NCI-H1930 (cell line): ENCODE data around the gene SLC16A3.

Source experiments
- DNase-seq, 2 experiments: peaks; one replicate each; lab custom pipeline; 2025; lab: John Stamatoyannopoulos, UW

The SLC16A3 gene

DNA sequence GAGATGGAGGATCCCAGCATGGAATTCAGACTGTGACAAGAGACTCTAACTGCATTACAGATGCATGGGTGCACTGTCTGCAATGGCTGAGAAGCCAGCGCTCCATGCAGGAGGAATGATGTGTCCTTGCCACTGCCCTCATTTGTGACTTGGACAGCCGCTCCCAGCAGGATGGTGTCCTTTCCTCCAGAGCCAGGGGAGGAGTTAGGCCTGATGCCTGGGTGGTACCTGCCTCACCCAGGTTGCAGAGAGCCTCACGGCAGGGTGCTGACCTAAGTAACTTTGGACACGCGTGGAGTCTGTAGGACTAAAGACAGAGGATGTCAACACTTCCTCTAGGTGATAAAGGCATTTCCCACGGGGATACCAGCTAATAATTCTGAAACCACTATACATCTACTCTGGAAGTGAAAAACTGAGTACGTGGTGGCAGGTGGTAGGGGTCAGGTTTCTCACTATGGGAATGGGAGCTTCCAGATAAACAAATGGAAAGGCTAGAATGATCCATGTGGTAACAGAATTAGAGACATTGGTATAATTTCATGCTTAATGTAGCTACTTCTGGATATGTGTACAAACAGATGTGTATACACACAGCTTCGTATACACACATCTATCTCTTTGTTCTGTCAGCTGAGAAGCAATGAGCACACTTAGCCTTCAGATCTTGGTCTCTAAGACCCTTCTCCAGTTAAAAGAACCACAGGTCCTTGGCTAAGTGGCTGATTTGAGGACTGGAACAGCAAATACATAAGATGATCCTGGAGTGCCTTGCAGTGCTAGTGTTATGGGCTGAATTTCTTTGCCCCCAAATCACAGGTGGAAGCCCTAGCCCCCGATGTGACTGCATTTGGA, 58.4 kb downstream of the SLC16A3 start:
- no peak for DNase-seq

DNA sequence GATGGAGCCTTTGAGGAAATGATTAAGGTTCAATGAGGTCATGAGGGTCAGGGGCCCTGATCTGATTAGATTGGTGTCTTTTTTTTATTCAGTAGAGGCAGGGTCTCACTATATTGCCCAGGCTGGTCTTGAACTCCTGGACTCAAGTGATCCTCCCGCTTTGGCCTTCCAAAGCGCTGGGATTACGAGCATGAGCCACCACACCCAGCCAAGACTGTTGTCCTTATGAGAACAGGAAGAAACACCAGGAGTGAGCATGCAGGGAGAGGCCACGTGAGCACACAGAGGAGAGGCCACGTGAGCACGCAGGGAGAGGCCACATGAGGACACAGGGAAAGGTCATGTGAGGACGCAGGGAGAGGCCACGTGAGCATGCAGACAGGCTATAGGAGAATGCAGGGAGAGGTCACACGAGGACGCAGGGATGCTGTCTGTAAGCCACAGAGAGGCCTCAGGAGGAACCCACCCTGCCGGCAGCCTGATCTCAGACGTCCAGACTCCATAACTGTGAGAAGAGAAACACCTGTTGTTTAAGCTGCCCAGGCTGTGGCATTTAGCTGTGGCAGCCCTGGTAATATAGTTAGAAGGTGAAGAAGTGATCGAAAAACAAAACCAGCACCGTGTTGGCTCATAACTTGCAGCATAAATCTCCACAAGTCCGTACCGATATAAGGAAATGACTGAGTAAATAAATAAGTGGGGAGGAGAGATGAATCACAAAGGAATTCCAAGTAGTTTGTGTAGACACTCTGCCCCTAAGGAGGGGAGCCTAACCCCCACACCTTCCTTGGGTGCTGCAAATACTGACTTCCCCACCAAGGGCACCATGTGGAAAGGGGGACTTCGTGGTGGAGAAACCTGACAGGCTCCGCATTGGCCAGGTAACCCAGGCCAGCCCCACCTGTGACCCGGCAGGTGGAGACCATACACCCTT, 59.3 kb downstream of the SLC16A3 start:
- no peak for DNase-seq
